Nephron (organoid): ENCODE data around the gene USP10.

ENCODE experiments used
- H3K27ac Mint-ChIP-seq, 3 experiments: 2 replicates each; pipeline ENCODE4 v1.8.0; 2020; ENCODE audit warnings: mixed read lengths in 3 of 3, mild to moderate bottlenecking in 2 of 3, moderate library complexity in 1 of 3
- H3K27me3 Mint-ChIP-seq: 2 replicates; pipeline ENCODE4 v1.8.0; 2021; ENCODE audit warnings: low read depth, mild to moderate bottlenecking, moderate library complexity, mixed read lengths
- H3K36me3 Mint-ChIP-seq: 2 replicates; pipeline ENCODE4 v1.8.0; 2020; ENCODE audit warnings: low read depth, mixed read lengths
- H3K4me1 Mint-ChIP-seq: 2 replicates; pipeline ENCODE4 v1.8.0; 2020; ENCODE audit warnings: mixed read lengths
- H3K4me3 Mint-ChIP-seq, 3 experiments: 2 replicates each; pipeline ENCODE4 v1.8.0; 2020; ENCODE audit warnings: mild to moderate bottlenecking in 3 of 3, mixed read lengths in 3 of 3, moderate library complexity in 2 of 3
- H3K9me3 Mint-ChIP-seq: 2 replicates; pipeline ENCODE4 v1.8.0; 2020; ENCODE audit warnings: mixed read lengths
- CTCF ChIP-seq, 3 experiments: fragments of 200-600 bp; sonication (generic); IDR thresholded peaks; one replicate each; pipeline ENCODE4 v1.5.0; 2021; ENCODE audit warnings: antibody characterized with exemption in 3 of 3; ENCODE audit not compliant: unreplicated experiment in 3 of 3

USP10 gene

GRCh38 chr16:84749815-84750214, 50.0 kb downstream of the USP10 start:
- Mint-ChIP-seq H3K36me3 (peaks cover 13% of the 10 kb centered on the region), H3K27me3 (no peaks in the 10 kb centered on the region), H3K9me3 (no peaks in the 10 kb centered on the region), H3K27ac (no peak overlapping the region), H3K4me1 (peaks cover 14% of the 10 kb centered on the region), H3K4me3 (no peak overlapping the region)
- no peak for TF ChIP-seq CTCF (IDR thresholded peaks at IDR 0.05; ENCODE audit: unreplicated experiment in 3 of 3)

- H3K27me3 Mint-ChIP-seq: no peaks in the 10 kb centered on the region
- H3K27ac Mint-ChIP-seq: no peak overlapping the region
- peaks cover 22% of the 10 kb centered on the region for H3K4me1 Mint-ChIP-seq
- peaks cover 8% of the 10 kb centered on the region for H3K36me3 Mint-ChIP-seq
- no peaks in the 10 kb centered on the region for H3K9me3 Mint-ChIP-seq
- H3K4me3 Mint-ChIP-seq: no peak overlapping the region
- TF ChIP-seq CTCF (IDR thresholded peaks at IDR 0.05; ENCODE audit: unreplicated experiment in 3 of 3): no peak
Measured at GRCh38 chr16:84750575-84750974, 50.8 kb downstream of the USP10 start.

GRCh38 chr16:84751241-84751640, 51.4 kb downstream of the USP10 start:
- H3K27ac Mint-ChIP-seq: no peak overlapping the region
- peaks cover 3% of the 10 kb centered on the region for H3K36me3 Mint-ChIP-seq
- H3K27me3 Mint-ChIP-seq: no peaks in the 10 kb centered on the region
- no peak overlapping the region for H3K4me3 Mint-ChIP-seq
- no peaks in the 10 kb centered on the region for H3K9me3 Mint-ChIP-seq
- TF ChIP-seq CTCF (IDR thresholded peaks at IDR 0.05; ENCODE audit: unreplicated experiment in 3 of 3): no peak
- peaks cover 26% of the 10 kb centered on the region for H3K4me1 Mint-ChIP-seq

- Mint-ChIP-seq H3K27ac (no peak overlapping the region), H3K27me3 (no peaks in the 10 kb centered on the region), H3K9me3 (no peaks in the 10 kb centered on the region), H3K36me3 (peaks cover 3% of the 10 kb centered on the region), H3K4me1 (peaks cover 27% of the 10 kb centered on the region), H3K4me3 (no peak overlapping the region)
- TF ChIP-seq CTCF (IDR thresholded peaks at IDR 0.05; ENCODE audit: unreplicated experiment in 3 of 3): no peak
Measured at GRCh38 chr16:84751947-84752346, 52.1 kb downstream of the USP10 start.

GRCh38 chr16:84752600-84752999, 52.8 kb downstream of the USP10 start:
- Mint-ChIP-seq H3K9me3 (no peaks in the 10 kb centered on the region), H3K4me1 (peaks cover 29% of the 10 kb centered on the region), H3K4me3 (no peak overlapping the region), H3K36me3 (peaks cover 3% of the 10 kb centered on the region), H3K27ac (no peak overlapping the region), H3K27me3 (no peaks in the 10 kb centered on the region)
- TF ChIP-seq CTCF (IDR thresholded peaks at IDR 0.05; ENCODE audit: unreplicated experiment in 3 of 3): no peak

- TF ChIP-seq CTCF (IDR thresholded peaks at IDR 0.05; ENCODE audit: unreplicated experiment in 3 of 3): no peak
- Mint-ChIP-seq H3K4me1 (peaks cover 39% of the 10 kb centered on the region), H3K4me3 (no peak overlapping the region), H3K36me3 (peaks cover 3% of the 10 kb centered on the region), H3K9me3 (no peaks in the 10 kb centered on the region), H3K27me3 (no peaks in the 10 kb centered on the region), H3K27ac (peak overlapping the region in 1 of 3 experiments; percentile 28)
Measured at GRCh38 chr16:84753412-84754326, 53.9 kb downstream of the USP10 start.
